ENCODE measurements around the gene CACYBP. TPM values are rescaled to one million over a fixed set of nuclear protein-coding genes. Genes with fewer than 3 reads are reported as not detected.

CACYBP gene
- polyA plus RNA-seq, 2 of the 4 experiments (the other 2 are of a cell fraction), result 151 to 253 TPM

DNA sequence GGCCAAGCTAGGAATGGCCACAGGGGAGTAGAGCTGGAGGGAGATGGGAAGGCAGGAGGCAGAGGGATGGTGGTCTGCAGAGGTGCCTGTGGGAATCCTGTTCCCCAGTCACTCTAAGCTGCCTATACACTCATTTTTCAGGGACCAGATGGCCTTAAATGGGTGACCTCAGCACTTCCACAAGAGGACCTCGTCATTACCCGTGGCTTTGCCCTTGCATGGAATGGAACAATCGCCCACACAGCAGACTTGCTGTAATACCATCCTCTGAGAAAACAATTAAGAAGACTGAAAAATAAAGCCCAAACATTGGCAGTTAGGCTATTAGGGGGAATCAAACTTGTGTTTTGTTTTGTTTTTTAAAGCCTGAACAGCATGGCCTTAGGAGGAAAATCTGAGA is 55.0 kb downstream of the CACYBP start (continued):
- no peak for TF ChIP-seq HEYL (CRISPR knock-in tag; IDR thresholded peaks at IDR 0.05)
- no peak for TF ChIP-seq KDM1A (IDR thresholded peaks at IDR 0.05; ENCODE audit: low read depth)
- TF ChIP-seq, protein P1, sequence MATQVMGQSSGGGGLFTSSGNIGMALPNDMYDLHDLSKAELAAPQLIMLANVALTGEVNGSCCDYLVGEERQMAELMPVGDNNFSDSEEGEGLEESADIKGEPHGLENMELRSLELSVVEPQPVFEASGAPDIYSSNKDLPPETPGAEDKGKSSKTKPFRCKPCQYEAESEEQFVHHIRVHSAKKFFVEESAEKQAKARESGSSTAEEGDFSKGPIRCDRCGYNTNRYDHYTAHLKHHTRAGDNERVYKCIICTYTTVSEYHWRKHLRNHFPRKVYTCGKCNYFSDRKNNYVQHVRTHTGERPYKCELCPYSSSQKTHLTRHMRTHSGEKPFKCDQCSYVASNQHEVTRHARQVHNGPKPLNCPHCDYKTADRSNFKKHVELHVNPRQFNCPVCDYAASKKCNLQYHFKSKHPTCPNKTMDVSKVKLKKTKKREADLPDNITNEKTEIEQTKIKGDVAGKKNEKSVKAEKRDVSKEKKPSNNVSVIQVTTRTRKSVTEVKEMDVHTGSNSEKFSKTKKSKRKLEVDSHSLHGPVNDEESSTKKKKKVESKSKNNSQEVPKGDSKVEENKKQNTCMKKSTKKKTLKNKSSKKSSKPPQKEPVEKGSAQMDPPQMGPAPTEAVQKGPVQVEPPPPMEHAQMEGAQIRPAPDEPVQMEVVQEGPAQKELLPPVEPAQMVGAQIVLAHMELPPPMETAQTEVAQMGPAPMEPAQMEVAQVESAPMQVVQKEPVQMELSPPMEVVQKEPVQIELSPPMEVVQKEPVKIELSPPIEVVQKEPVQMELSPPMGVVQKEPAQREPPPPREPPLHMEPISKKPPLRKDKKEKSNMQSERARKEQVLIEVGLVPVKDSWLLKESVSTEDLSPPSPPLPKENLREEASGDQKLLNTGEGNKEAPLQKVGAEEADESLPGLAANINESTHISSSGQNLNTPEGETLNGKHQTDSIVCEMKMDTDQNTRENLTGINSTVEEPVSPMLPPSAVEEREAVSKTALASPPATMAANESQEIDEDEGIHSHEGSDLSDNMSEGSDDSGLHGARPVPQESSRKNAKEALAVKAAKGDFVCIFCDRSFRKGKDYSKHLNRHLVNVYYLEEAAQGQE (IDR thresholded peaks at IDR 0.05), result no peak

Small RNA genes within 50 kb of the gene (small RNA-seq; reads per million reads assigned to genes)
- 0 reads per million in 6 experiments for gene RF00019
- 0 reads per million in 6 experiments for gene RNU6-307P

Other genes with a start within 250 kb of the CACYBP start
- 40.9 and 45.1 TPM in 2 replicates for gene MRPS14, start 23.5 kb downstream of the CACYBP start, polyA plus RNA-seq (2011; rRNA removed)
- 18.9 to 20.0 TPM (median 19.5 TPM) in 3 replicates for gene MRPS14, start 23.5 kb downstream of the CACYBP start, polyA plus RNA-seq (2017; fragmentation: RNase III; extraction: RNeasy Plus Mini Kit Qiagen cat#74134 plus additional on column Dnase treatment)
- not detected in 2 replicates for gene TNN, start 67.9 kb downstream of the CACYBP start, polyA plus RNA-seq (2011; rRNA removed)
- gene TNN, start 67.9 kb downstream of the CACYBP start, polyA plus RNA-seq (2017; fragmentation: RNase III; extraction: RNeasy Plus Mini Kit Qiagen cat#74134 plus additional on column Dnase treatment), result not detected in 3 replicates
- gene KIAA0040, start 192.8 kb downstream of the CACYBP start, polyA plus RNA-seq (2011; rRNA removed), result 1.1 and 1.4 TPM in 2 replicates
- 0.20 to 0.24 TPM (median 0.21 TPM) in 3 replicates for gene KIAA0040, start 192.8 kb downstream of the CACYBP start, polyA plus RNA-seq (2017; fragmentation: RNase III; extraction: RNeasy Plus Mini Kit Qiagen cat#74134 plus additional on column Dnase treatment)

Measured in A549 (cell line).